ENCODE data around the gene PLCH1. TPM values are rescaled to one million over a fixed set of nuclear protein-coding genes. Genes with fewer than 3 reads are reported as not detected.

The PLCH1 gene
- total RNA-seq, 1 donor from 2014 or later, result not detected

DNA sequence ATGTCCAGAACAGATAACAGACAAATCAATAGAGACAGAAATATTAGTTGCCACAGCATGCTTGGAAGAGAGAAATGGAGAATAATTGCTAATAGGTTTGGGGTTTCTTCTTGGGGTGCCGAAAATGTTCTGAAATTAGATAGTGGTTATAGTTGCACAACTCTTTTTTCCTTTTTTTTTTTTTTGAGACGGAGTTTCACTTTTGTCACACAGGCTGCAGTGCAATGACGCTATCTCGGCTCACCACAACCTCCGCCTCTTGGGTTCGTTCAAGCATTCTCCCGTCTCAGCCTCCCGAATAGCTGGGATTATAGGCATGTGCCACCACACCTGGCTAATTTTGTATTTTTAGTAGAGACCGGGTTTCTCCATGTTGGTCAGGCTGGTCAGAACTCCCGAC lies 163.3 kb downstream of the PLCH1 start:
- TF ChIP-seq, protein P1, sequence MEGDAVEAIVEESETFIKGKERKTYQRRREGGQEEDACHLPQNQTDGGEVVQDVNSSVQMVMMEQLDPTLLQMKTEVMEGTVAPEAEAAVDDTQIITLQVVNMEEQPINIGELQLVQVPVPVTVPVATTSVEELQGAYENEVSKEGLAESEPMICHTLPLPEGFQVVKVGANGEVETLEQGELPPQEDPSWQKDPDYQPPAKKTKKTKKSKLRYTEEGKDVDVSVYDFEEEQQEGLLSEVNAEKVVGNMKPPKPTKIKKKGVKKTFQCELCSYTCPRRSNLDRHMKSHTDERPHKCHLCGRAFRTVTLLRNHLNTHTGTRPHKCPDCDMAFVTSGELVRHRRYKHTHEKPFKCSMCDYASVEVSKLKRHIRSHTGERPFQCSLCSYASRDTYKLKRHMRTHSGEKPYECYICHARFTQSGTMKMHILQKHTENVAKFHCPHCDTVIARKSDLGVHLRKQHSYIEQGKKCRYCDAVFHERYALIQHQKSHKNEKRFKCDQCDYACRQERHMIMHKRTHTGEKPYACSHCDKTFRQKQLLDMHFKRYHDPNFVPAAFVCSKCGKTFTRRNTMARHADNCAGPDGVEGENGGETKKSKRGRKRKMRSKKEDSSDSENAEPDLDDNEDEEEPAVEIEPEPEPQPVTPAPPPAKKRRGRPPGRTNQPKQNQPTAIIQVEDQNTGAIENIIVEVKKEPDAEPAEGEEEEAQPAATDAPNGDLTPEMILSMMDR (IDR thresholded peaks at IDR 0.05), result no peak
- H3K27me3 Mint-ChIP-seq (ENCODE audit: unreplicated experiment), result peaks cover 13% of the 10 kb centered on the region
- no peak for DNase-seq (ENCODE audit: extremely low spot score, unreplicated experiment)
- no peak overlapping the region for H3K4me3 Mint-ChIP-seq (ENCODE audit: unreplicated experiment)
- no peaks in the 10 kb centered on the region for H3K9me3 Mint-ChIP-seq (ENCODE audit: unreplicated experiment)
- H3K36me3 Mint-ChIP-seq (ENCODE audit: unreplicated experiment), result no peaks in the 10 kb centered on the region
- no peak overlapping the region for H3K27ac Mint-ChIP-seq (ENCODE audit: unreplicated experiment)
- H3K4me1 Mint-ChIP-seq (ENCODE audit: unreplicated experiment), result no peaks in the 10 kb centered on the region

DNA sequence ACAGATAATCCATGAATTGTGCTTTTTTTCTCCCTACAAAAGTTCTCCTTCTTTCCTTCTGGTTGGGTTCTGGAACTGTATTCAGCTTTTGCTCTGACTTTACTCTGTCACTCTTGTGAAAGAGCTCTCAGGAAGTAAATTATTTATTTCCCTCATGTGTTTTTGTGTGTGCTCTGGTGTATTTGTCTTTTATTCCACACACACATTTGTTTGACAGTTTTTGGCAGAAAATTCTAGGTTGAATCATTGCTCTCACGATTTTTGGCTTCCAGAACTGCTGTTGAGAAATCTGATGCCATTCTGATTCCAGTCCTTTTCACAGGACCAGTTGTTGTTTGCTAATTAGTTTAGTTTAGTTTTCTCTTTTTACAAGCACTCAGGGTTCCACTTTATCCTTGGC lies 172.8 kb downstream of the PLCH1 start:
- DNase-seq (ENCODE audit: extremely low spot score, unreplicated experiment), result no peak
- H3K27ac Mint-ChIP-seq (ENCODE audit: unreplicated experiment), result no peak overlapping the region
- no peaks in the 10 kb centered on the region for H3K9me3 Mint-ChIP-seq (ENCODE audit: unreplicated experiment)
- H3K27me3 Mint-ChIP-seq (ENCODE audit: unreplicated experiment), result peaks cover 5% of the 10 kb centered on the region
- TF ChIP-seq, protein P1 (IDR thresholded peaks at IDR 0.05), result no peak
- no peaks in the 10 kb centered on the region for H3K4me1 Mint-ChIP-seq (ENCODE audit: unreplicated experiment)
- no peak overlapping the region for H3K4me3 Mint-ChIP-seq (ENCODE audit: unreplicated experiment)
- H3K36me3 Mint-ChIP-seq (ENCODE audit: unreplicated experiment), result no peaks in the 10 kb centered on the region

DNA sequence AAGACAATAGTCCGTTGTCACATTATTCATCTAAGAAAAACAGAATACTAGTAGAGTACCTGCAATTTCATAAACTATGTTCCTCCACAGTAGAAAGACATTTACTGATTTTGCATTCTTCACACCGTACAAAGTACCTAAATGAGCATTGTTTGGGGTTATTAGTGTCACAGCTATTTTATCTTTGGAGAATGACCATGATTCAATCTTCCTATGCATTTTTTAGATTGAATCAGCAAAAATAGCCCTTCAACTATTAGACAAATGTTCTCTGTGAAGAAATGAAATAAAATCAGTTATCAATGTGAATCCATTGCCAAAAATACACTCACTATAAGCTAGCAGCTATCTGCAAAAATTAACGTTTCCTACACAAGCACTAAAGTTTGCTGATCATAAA lies 176.6 kb downstream of the PLCH1 start:
- Mint-ChIP-seq H3K36me3 (ENCODE audit: unreplicated experiment) (no peaks in the 10 kb centered on the region), H3K27ac (ENCODE audit: unreplicated experiment) (no peak overlapping the region), H3K9me3 (ENCODE audit: unreplicated experiment) (no peaks in the 10 kb centered on the region), H3K4me1 (ENCODE audit: unreplicated experiment) (no peaks in the 10 kb centered on the region), H3K27me3 (ENCODE audit: unreplicated experiment) (no peaks in the 10 kb centered on the region), H3K4me3 (ENCODE audit: unreplicated experiment) (no peak overlapping the region)
- TF ChIP-seq, protein P1 (IDR thresholded peaks at IDR 0.05), result no peak
- no peak for DNase-seq (ENCODE audit: extremely low spot score, unreplicated experiment)

DNA sequence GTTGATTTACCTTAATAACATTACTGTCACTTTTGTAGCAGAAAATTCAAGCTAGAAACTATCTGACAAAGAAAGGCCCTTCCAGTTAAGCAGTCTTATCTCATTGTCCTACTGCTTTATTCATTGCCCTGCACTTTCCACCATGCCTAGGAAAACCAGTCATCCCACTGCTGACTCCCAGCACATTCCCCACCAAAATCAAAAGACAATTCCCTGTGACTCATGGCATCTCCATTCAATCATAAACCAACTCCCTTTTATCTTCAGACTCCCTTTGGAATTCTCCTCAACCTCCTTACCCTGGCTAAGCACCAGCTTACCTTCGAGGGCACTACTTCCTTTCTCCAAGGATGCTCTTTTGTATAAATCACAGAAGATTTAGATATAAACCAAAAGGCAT lies 184.3 kb downstream of the PLCH1 start:
- Mint-ChIP-seq H3K9me3 (ENCODE audit: unreplicated experiment) (no peaks in the 10 kb centered on the region), H3K4me1 (ENCODE audit: unreplicated experiment) (no peaks in the 10 kb centered on the region), H3K27me3 (ENCODE audit: unreplicated experiment) (no peaks in the 10 kb centered on the region), H3K36me3 (ENCODE audit: unreplicated experiment) (no peaks in the 10 kb centered on the region), H3K27ac (ENCODE audit: unreplicated experiment) (no peak overlapping the region), H3K4me3 (ENCODE audit: unreplicated experiment) (no peak overlapping the region)
- TF ChIP-seq, protein P1 (IDR thresholded peaks at IDR 0.05), result no peak
- DNase-seq (ENCODE audit: extremely low spot score, unreplicated experiment), result no peak

DNA sequence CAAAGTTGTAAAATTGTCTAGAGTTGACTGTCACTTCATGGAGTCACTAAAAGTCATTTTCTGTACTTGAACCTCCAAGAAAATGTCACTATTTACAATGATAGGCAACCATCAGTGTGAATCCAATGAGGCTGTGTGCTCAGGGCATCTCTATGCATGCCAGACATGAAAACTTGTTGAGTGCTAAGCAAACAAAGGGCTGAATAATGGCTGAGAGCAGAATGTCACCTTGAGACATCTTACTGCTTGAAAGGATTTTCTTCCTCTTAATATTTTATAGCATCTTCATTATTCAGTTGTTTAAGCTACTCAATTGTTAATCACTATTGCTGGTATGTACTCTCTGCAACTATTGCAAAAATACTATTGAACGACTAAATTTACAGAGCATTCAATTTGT lies 184.7 kb downstream of the PLCH1 start:
- no peaks in the 10 kb centered on the region for H3K36me3 Mint-ChIP-seq (ENCODE audit: unreplicated experiment)
- no peak overlapping the region for H3K27ac Mint-ChIP-seq (ENCODE audit: unreplicated experiment)
- H3K4me1 Mint-ChIP-seq (ENCODE audit: unreplicated experiment), result no peaks in the 10 kb centered on the region
- no peaks in the 10 kb centered on the region for H3K27me3 Mint-ChIP-seq (ENCODE audit: unreplicated experiment)
- no peaks in the 10 kb centered on the region for H3K9me3 Mint-ChIP-seq (ENCODE audit: unreplicated experiment)
- TF ChIP-seq, protein P1 (IDR thresholded peaks at IDR 0.05), result no peak
- no peak for DNase-seq (ENCODE audit: extremely low spot score, unreplicated experiment)
- no peak overlapping the region for H3K4me3 Mint-ChIP-seq (ENCODE audit: unreplicated experiment)

Data from osteocyte (in vitro differentiated cells).